K562 (cell line): ENCODE measurements around the gene KCNN3. TPM values are rescaled to one million over a fixed set of nuclear protein-coding genes. Genes with fewer than 3 reads are reported as not detected.

Experiments used
- ATAC-seq: fragments of 200-7000 bp; cut with Tn5 transposase; 3 replicates; pipeline ENCODE4 v1.9.1; 2020; ENCODE audit warnings: moderate library complexity
- BruUV-seq: library from RNA; stranded (reverse); fragments of 400-500 nt; replicated peaks from 2 replicates; lab custom pipeline; 2021; lab: Mats Ljungman, UMichigan
- CTCF ChIA-PET: fragments of 300-600 bp; formaldehyde crosslinking; extraction: SDS; loops from one replicate; lab custom pipeline; 2021; ENCODE audit warnings: low intra/inter-chr PET ratio; lab: Yijun Ruan, JAX
- POLR2A ChIA-PET: fragments of 300-600, 350-650 bp; sonication (Branson Sonifier 250); formaldehyde crosslinking; extraction: SDS; loops from one replicate; lab custom pipeline; 2021; ENCODE audit warnings: antibody characterized with exemption, inconsistent platforms; lab: Yijun Ruan, JAX
- DNase-seq, 4 experiments: peaks; one replicate each; pipeline versions ENCODE4 v3.0.0 to v3.0.0-alpha.2; 2011 to 2018; ENCODE audit warnings: low spot score in 3 of 4, mixed read lengths in 3 of 4; ENCODE audit errors: extremely low read depth in 1 of 4
- FAIRE-seq: peaks from 2 replicates; lab custom pipeline; 2011; peaks lifted over from hg19 to GRCh38; lab: Jason Lieb, UNC
- H2AFZ ChIP-seq: 2 replicates; pipeline ENCODE4 v1.6.0; 2011; ENCODE audit warnings: low read depth, low read length, control low read depth, inconsistent platforms
- H3K27ac ChIP-seq: fragments of 200-600 bp; 3 replicates; pipeline ENCODE4 v1.8.0; 2011; ENCODE audit warnings: low read depth, mild to moderate bottlenecking, control low read depth, inconsistent platforms, low read length, moderate library complexity, mixed read lengths; ENCODE audit errors: extremely low read depth
- H3K27me3 ChIP-seq, 2 experiments: fragments of 300-600 bp in 1 of 2; 2 replicates in 1 of 2; 3 replicates in 1 of 2; pipeline versions ENCODE4 v1.6.0 to v1.8.0; 2011; ENCODE audit warnings: inconsistent platforms in 2 of 2, low read length in 2 of 2, mild to moderate bottlenecking in 1 of 2, mixed read lengths in 1 of 2, moderate library complexity in 1 of 2; ENCODE audit not compliant: control insufficient read depth in 2 of 2, insufficient read depth in 2 of 2
- H3K36me3 ChIP-seq: fragments of 300-600 bp; 3 replicates; pipeline ENCODE4 v1.8.0; 2011; ENCODE audit warnings: mild to moderate bottlenecking, low read length, inconsistent platforms; ENCODE audit not compliant: control insufficient read depth, insufficient read depth
- H3K4me1 ChIP-seq, 2 experiments: fragments of 200-600 bp in 1 of 2; replicated peaks in 1 of 2; 2 replicates in 1 of 2; 3 replicates in 1 of 2; pipeline versions ENCODE4 v1.5.1 to v1.8.0; 2011; ENCODE audit warnings: inconsistent platforms in 2 of 2, low read length in 2 of 2, mild to moderate bottlenecking in 1 of 2, mixed read lengths in 1 of 2, moderate library complexity in 1 of 2; ENCODE audit not compliant: control insufficient read depth in 2 of 2, insufficient read depth in 2 of 2
- H3K4me2 ChIP-seq: 2 replicates; pipeline ENCODE4 v1.6.1; 2011; ENCODE audit warnings: low read length, control low read depth, inconsistent platforms, mixed read lengths; ENCODE audit not compliant: insufficient read depth
- H3K4me3 ChIP-seq: fragments of 200-600 bp; sonication (generic), shearing (Covaris generic); 2 replicates; pipeline ENCODE4 v1.5.1; 2016; ENCODE audit warnings: control low read depth, inconsistent platforms
- H3K79me2 ChIP-seq: fragments of 200-600 bp; 3 replicates; pipeline ENCODE4 v1.8.0; 2011; ENCODE audit warnings: low read length, inconsistent platforms; ENCODE audit not compliant: control insufficient read depth, insufficient read depth
- H3K9ac ChIP-seq, 2 experiments: 2 replicates each; pipeline versions ENCODE4 v1.6.0 to v1.6.1; 2011; ENCODE audit warnings: low read depth in 2 of 2, low read length in 2 of 2, control low read depth in 1 of 2, inconsistent platforms in 1 of 2, mild to moderate bottlenecking in 1 of 2, mixed read lengths in 1 of 2; ENCODE audit not compliant: insufficient read depth in 1 of 2
- H3K9me1 ChIP-seq: one replicate; pipeline ENCODE4 v1.6.0; 2011; ENCODE audit warnings: inconsistent platforms, mild to moderate bottlenecking, low read length, moderate library complexity; ENCODE audit not compliant: control insufficient read depth, insufficient read depth
- H3K9me3 ChIP-seq: replicated peaks from 2 replicates; pipeline ENCODE4 v1.5.1; 2011; ENCODE audit warnings: low read depth, low read length, inconsistent platforms; ENCODE audit not compliant: control insufficient read depth, insufficient read depth
- H4K20me1 ChIP-seq: replicated peaks from 2 replicates; pipeline ENCODE4 v1.6.1; 2011; ENCODE audit warnings: low read length, inconsistent platforms, mixed read lengths; ENCODE audit not compliant: control insufficient read depth, insufficient read depth
- CBFA2T2 ChIP-seq: fragments of 450-650 bp; conservative IDR thresholded peaks from 2 replicates; pipeline ENCODE4 v1.6.1; 2017; ENCODE audit warnings: mild to moderate bottlenecking
- CBFA2T3 ChIP-seq: fragments of 450-650 bp; IDR thresholded peaks from 2 replicates; pipeline ENCODE4 v1.6.1; 2017
- CTBP1 ChIP-seq: fragments of 450-650 bp; IDR thresholded peaks from 2 replicates; pipeline ENCODE4 v1.6.1; 2016; ENCODE audit warnings: borderline replicate concordance
- ESRRA ChIP-seq: fragments of 450-650 bp; IDR thresholded peaks from 2 replicates; pipeline ENCODE4 v1.6.1; 2014; ENCODE audit warnings: low read depth, mild to moderate bottlenecking, moderate library complexity, borderline replicate concordance
- HMBOX1 ChIP-seq: sonication (generic); IDR thresholded peaks from 2 replicates; pipeline ENCODE4 v1.6.1; 2016
- KLF16 ChIP-seq: IDR thresholded peaks from 2 replicates; pipeline ENCODE4 v1.6.1; 2016; ENCODE audit warnings: antibody characterized with exemption
- NR4A1 ChIP-seq, 2 experiments: fragments of 250-450 bp in 1 of 2; fragments of 450-650 bp in 1 of 2; sonication (Bioruptor Pico) in 1 of 2; IDR thresholded peaks; 2 replicates each; pipeline versions ENCODE4 v1.4.0 to v1.6.1; 2016 to 2020; ENCODE audit warnings: mild to moderate bottlenecking in 2 of 2, missing compliant biosample characterization in 1 of 2, missing genetic modification characterization in 1 of 2, moderate library complexity in 1 of 2
- RBM14 ChIP-seq: fragments of 200-400 bp; formaldehyde crosslinking; IDR thresholded peaks from 2 replicates; pipeline ENCODE4 v1.6.1; 2018; ENCODE audit warnings: low read depth, mild to moderate bottlenecking, low read length, moderate library complexity, borderline replicate concordance; ENCODE audit not compliant: insufficient read depth
- RCOR1 ChIP-seq, 2 experiments: IDR thresholded peaks; 2 replicates each; pipeline ENCODE4 v1.6.1; 2012; ENCODE audit warnings: low read depth in 2 of 2, low read length in 2 of 2, borderline replicate concordance in 1 of 2, improper control_type of control experiment in 1 of 2
- TAL1 ChIP-seq: fragments of 450-650 bp; IDR thresholded peaks from 2 replicates; pipeline ENCODE4 v1.6.1; 2016; ENCODE audit warnings: mild to moderate bottlenecking
- TCF3 ChIP-seq: sonication (generic); formaldehyde crosslinking; IDR thresholded peaks from 2 replicates; pipeline ENCODE4 v1.4.0; 2020; ENCODE audit warnings: mild to moderate bottlenecking, missing genetic modification reagents
- ZNF134 ChIP-seq: fragments of 250-450 bp; sonication (Bioruptor Pico); conservative IDR thresholded peaks from 2 replicates; pipeline ENCODE4 v1.4.0; 2020
- WGBS: fragments of 100-300 bp; shearing (Covaris generic); methylation state at CpG from one replicate; pipeline ENCODE4 v1.1.6; 2016; ENCODE audit warnings: low coverage, mixed read lengths; ENCODE audit not compliant: insufficient coverage; ENCODE audit errors: missing lambda C conversion rate; 5-methylcytosine and 5-hydroxymethylcytosine counted together
- in situ Hi-C: fragments of 300-500 bp; cut with MboI; formaldehyde crosslinking; loops from 4 replicates; pipeline ENCODE4 v1.15.0; 2018; ENCODE audit warnings: inconsistent platforms, mixed read lengths
- intact Hi-C: fragments of 100-400 bp; cut with micrococcal nuclease; formaldehyde crosslinking; loops from 2 replicates; pipeline ENCODE4 v1.14.2; 2022
- polyA plus RNA-seq, 8 experiments: library from polyadenylated mRNA; depleted of rRNA in 4 of 8; stranded (reverse) in 5 of 8; unstranded in 3 of 8; fragments of >200 nt; fragmentation: Nextera tagmentation in 2 of 8; fragmentation: Illumina TruSeq in 1 of 8; extraction: Ambion mirVana in 2 of 8; extraction: Trizol in 1 of 8; gene quantifications; 2 replicates each; pipeline versions ENCODE4 v1.2.1 to v1.2.3, GENCODE V29; 2011 to 2014; ENCODE audit warnings: inconsistent platforms in 1 of 8, missing spikeins in 1 of 8
- total RNA-seq, 7 experiments: library from RNA; depleted of rRNA in 6 of 7; stranded (reverse); fragments of >200 nt in 6 of 7; fragmentation: Illumina TruSeq in 2 of 7; extraction: Trizol in 2 of 7; gene quantifications; 2 replicates each; pipeline versions ENCODE4 v1.2.1 to v1.2.3, GENCODE V29; 2011 to 2021; ENCODE audit warnings: low replicate concordance in 1 of 7

KCNN3 gene
- total and polyA plus RNA-seq, 9 of the 15 experiments (the other 6 are each of a cell fraction or from before 2014, with no cell fraction given): 0.02 to 0.03 TPM; not detected in 7

GRCh38 chr1:154865442-154866256 is 4.4 kb downstream of the KCNN3 start:
- Histone ChIP-seq H3K27me3 (peaks cover 17 to 18% of the 10 kb centered on the region in 2 experiments; a peak in 4 of 5 replicates), H3K27ac (no peak overlapping the region), H3K9me1 (no peaks in the 10 kb centered on the region), H3K9ac (no peak overlapping the region), H3K36me3 (no peaks in the 10 kb centered on the region), H3K79me2 (no peaks in the 10 kb centered on the region), H2AFZ (no peak overlapping the region), H4K20me1 (no peaks in the 10 kb centered on the region), H3K4me1 (peaks cover 52 to 60% of the 10 kb centered on the region in 2 experiments), H3K4me3 (no peak overlapping the region), H3K9me3 (no peaks in the 10 kb centered on the region), H3K4me2 (no peak overlapping the region)
- WGBS: 47% methylated on average over 4 of the region's 5 CpGs
- CTCF ChIA-PET: interaction anchor here (0.6 kb wide), 1 partner anchor 196 kb away, joined by 3 read pairs; no protein-coding TSS in a partner anchor
- DNase-seq: peak in 3 of 4 experiments; percentile 25 to 61 (median 54)
- POLR2A ChIA-PET: interaction anchor here (0.6 to 2.0 kb wide), 11 partner anchors 7 to 153 kb away, joined by 3 to 7 read pairs (median 4); no protein-coding TSS in a partner anchor
- no peak for FAIRE-seq
- in situ Hi-C loops: no loop called here
- intact Hi-C loops: no loop called here
- ATAC-seq: no peak
- BruUV-seq: no TSS peak
- TF ChIP-seq RBM14: no peak
- TF ChIP-seq HMBOX1: peak; percentile 48; the same call in 1 of the 2 replicates
- TF ChIP-seq NR4A1 (CRISPR knock-in tag; IDR thresholded peaks at IDR 0.05): no peak
- no peak for TF ChIP-seq NR4A1 (tag; IDR thresholded peaks at IDR 0.05)
- peak; percentile 63 for TF ChIP-seq CBFA2T3
- no peak for TF ChIP-seq ZNF134 (CRISPR knock-in tag)
- TF ChIP-seq TCF3: peak; percentile 56
- peak in 1 of 2 experiments; percentile 57; a peak in 1 of 4 replicates for TF ChIP-seq RCOR1 (IDR thresholded peaks at IDR 0.05; ENCODE audit: borderline replicate concordance in 1 of 2, low read depth in 2 of 2, low read length in 2 of 2)
- TF ChIP-seq KLF16: no peak
- peak; percentile 27; the same call in 1 of the 2 replicates for TF ChIP-seq TAL1
- peak; percentile 34; the same call in 1 of the 2 replicates for TF ChIP-seq CBFA2T2
- no peak for TF ChIP-seq ESRRA
- peak; percentile 26; the same call in 1 of the 2 replicates for TF ChIP-seq CTBP1
